HFF-Myc (cell line): ENCODE results near the gene AGAP2.
"Not testable (repeated sequence)": the region's sequence is repeated elsewhere in the genome, so short reads cannot be mapped to it uniquely, and the experiment has no call there.

Experiments used
- DNase-seq: peaks from one replicate; pipeline ENCODE4 v3.0.0-alpha.2; 2011; ENCODE audit warnings: low read depth; ENCODE audit errors: extremely low read depth
- H3K4me3 ChIP-seq: replicated peaks from 2 replicates; pipeline ENCODE4 v1.5.1; 2011; ENCODE audit warnings: low read depth, mild to moderate bottlenecking, control low read depth, low read length
- TF ChIP-seq, protein P1 (sequence below): IDR thresholded peaks from 2 replicates; pipeline ENCODE4 v1.5.1; 2012; ENCODE audit warnings: mild to moderate bottlenecking, low read depth, low read length, control low read depth; ENCODE audit errors: missing control alignments

The AGAP2 gene

DNA sequence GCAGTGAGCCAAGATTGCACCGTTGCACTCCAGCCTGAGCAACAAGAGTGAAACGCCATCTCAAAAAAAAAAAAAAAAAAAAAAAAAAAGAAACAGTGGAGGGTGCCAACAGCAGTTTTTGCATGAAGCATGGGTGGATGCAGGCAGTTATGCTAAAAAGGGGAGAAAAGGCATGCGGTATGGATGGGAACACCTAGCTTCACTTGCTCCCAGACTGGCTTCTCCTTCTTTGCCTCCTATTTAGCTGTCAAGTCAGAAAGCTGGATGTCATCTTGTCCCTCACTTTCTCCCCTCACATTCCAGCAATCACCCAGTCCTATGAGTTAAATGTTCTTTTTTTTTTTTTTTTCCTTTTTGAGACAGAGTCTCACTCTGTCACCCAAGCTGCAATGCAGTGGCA is 36.5 kb upstream of the AGAP2 start:
- TF ChIP-seq, protein P1, sequence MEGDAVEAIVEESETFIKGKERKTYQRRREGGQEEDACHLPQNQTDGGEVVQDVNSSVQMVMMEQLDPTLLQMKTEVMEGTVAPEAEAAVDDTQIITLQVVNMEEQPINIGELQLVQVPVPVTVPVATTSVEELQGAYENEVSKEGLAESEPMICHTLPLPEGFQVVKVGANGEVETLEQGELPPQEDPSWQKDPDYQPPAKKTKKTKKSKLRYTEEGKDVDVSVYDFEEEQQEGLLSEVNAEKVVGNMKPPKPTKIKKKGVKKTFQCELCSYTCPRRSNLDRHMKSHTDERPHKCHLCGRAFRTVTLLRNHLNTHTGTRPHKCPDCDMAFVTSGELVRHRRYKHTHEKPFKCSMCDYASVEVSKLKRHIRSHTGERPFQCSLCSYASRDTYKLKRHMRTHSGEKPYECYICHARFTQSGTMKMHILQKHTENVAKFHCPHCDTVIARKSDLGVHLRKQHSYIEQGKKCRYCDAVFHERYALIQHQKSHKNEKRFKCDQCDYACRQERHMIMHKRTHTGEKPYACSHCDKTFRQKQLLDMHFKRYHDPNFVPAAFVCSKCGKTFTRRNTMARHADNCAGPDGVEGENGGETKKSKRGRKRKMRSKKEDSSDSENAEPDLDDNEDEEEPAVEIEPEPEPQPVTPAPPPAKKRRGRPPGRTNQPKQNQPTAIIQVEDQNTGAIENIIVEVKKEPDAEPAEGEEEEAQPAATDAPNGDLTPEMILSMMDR, result no peak
- no peak for DNase-seq
- H3K4me3 ChIP-seq, result no peak overlapping the region

DNA sequence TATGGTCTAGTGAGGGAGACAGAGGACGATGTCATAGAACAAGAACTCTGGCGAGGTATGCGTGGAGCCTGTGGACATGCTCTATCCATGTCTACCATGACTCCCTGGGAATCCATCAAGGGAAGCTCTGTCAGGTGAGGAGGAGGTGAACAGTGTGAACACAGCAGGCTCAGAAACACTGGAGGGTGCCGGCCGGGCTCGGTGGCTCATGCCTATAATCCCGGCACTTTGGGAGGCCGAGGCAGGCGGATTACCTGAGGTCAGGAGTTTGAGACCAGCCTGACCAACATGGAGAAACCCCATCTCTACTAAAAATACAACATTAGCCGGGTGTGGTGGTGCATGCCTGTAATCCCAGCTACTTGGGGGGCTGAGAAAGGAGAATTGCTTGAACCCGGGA is 36.1 kb upstream of the AGAP2 start:
- H3K4me3 ChIP-seq, DNase-seq: not testable (repeated sequence)

DNA sequence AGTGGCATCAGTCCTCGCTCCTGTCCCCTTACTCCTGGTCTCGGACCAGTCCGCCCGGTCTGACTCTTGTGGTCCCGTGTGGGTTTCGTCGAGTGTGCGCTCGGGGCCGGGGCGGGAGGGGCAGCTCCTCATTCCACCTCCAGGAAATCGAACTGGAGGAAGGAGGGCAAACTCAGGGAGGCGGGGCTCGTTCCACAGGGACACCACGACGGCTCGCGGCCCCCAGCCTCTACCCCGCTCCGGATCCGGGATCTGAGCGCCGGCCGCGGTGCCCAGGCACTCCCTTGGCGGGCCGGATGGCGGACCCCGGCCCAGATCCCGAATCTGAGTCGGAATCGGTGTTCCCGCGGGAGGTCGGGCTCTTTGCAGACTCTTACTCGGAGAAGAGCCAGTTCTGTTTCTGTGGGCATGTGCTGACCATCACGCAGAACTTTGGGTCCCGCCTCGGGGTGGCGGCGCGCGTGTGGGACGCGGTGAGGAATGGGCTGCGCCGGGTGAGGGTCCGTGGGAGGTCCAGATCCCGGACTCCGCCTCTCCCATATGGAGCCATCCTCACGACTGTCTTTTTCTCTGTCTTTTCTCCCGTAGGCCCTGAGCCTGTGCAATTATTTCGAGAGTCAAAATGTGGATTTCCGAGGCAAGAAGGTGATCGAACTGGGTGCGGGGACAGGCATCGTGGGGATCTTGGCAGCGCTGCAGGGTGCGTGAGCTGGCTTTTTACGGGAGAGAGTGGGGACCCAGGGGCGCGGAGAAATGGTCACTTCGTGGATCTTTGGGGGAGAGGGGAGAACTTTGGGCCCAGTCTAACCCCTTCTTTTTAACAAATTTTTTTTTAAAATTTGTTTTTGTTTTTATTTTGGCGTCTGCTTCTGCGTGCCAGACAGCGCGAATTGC is 34.1 kb upstream of the AGAP2 start, which contains the start of gene EEF1AKMT3:
TSS of gene EEF1AKMT3 (plus strand) at position 186 of the 894 bp plus-strand sequence. CDS start at position 297, 111 bp downstream.
- DNase-seq, result no peak
- TF ChIP-seq, protein P1, result no peak
- H3K4me3 ChIP-seq, result peak within 1 kb of the TSS; percentile 93

DNA sequence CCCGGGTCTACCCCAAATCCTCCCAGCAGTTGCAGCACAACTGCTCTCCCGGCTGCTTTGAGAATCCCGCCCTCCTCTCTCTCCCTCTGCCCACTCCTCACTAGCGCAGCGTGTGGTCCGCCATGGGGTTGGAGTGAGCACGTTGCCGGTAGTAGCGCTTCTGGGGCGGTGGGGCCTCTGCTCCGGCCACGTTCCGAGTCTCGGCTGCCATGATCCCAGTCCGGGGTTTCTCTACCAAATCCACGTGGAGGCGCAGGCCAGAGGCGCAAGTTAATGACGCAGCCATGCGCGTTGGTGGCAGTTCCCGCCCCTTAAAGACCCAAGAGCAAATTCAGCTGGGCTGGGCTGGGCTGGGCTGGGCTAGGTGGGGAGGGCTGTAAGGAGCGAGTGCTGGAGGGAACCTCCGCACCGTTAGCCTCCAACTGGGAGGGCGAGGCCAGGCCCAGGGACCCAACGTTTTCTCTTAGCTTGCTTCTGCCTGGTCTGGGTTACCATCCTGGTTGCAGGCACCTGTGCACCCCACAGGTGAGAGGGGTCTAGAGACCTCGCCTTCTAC is 33.4 kb upstream of the AGAP2 start, which contains the start of gene METTL1:
TSS of gene METTL1 (minus strand) at position 233 of the 556 bp plus-strand sequence. CDS start at position 211, 22 bp downstream.
- H3K4me3 ChIP-seq, result peak within 1 kb of the TSS; percentile 93
- DNase-seq, result peak; percentile 94
- TF ChIP-seq, protein P1, result no peak

DNA sequence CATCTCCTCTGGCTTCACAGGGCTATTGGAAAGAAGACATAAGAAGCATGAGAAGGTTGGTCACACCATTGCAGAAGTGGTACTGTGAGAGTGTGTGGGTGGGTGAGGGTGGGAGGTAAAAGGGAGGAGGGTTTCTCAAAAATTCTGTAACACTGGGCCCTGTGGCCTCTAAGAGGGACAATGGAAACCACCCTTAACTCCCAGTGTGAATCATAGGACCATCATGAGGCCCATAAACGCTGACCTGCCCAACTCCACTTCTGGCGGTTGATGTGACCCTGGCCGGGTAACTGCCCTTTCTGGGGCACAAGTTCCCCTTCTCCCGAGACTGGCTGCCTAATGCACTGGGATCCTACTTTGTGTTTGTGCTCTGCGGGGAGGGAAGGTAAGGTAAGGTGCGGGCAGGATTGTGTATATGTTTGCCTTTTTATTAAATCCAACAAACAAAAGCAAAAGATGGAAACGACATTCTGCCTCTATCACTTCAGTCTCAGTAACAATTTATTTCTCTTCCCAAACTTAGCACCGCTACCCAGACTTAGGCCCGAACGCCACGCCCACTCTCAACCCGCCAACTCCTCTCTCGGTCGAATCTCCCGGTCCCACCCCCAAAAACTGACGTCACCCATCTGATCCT is 32.8 kb upstream of the AGAP2 start:
- peak; percentile 78 for DNase-seq
- TF ChIP-seq, protein P1, result no peak
- H3K4me3 ChIP-seq, result peak overlapping the region; percentile 93

DNA sequence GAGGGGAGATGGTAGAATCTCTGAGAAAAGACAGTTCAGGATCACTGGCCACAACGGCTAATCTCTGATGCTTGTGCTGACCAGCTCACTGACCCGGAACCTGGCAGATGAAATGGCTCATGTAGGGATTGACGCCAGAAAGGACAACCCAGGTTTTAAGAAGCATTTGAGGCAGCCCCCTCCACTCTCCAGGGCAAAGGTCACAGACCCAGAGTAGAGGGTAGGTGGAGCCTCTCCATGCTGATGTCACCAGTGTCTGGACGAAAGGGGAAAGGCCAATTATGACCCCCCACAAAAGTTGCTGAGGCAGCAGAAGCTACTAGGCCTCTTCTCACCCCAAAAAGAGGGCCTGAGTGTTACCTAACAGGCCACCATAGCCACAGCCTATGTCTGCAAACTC is 32.2 kb upstream of the AGAP2 start:
- DNase-seq, result no peak
- H3K4me3 ChIP-seq, result peak overlapping the region; percentile 93
- TF ChIP-seq, protein P1, result no peak

DNA sequence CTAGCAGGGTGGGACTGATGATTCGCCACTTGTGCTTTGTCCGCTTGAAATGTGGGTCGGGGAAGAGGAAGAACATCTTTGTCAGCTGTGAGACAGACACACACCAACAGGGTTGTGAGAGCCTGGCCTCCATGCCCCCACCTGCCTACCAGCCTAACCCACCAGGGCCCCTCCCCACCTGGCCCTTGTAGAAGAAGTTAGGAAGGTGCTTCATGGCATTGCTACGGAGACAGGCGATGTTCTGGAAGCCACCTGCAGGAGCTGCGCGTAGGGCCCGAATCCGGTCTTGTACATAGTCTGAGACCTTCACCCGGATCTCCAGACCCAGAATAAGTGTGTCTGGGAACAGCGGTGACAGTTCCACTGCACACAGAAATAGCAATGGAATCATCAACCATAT is 31.1 kb upstream of the AGAP2 start:
- H3K4me3 ChIP-seq, result no peak overlapping the region
- no peak for DNase-seq
- TF ChIP-seq, protein P1, result no peak
